OCI-M2 (cell line): Measurements from ENCODE around the gene SLC6A19.

Experiments
- DNase-seq: peaks from one replicate; lab custom pipeline; 2025; ENCODE audit not compliant: unreplicated experiment; lab: John Stamatoyannopoulos, UW

Gene SLC6A19

DNA sequence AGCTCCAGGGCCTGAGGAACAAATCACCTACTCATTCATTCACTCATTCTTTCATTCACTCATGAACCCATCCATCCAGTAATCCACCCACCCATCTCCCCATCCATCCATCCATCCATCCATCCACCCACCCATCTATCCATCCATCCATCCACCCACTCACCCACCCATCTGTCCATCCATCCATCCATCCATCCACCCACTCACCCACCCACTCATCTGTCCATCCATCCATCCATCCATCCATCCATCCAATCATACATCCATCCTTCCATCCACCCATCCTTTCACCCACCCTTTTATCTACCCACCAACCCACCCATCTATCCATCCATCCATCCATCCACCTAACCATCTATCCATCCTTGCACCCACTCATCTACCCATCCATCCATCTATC lies 35.5 kb upstream of the SLC6A19 start:
- no peak for DNase-seq

DNA sequence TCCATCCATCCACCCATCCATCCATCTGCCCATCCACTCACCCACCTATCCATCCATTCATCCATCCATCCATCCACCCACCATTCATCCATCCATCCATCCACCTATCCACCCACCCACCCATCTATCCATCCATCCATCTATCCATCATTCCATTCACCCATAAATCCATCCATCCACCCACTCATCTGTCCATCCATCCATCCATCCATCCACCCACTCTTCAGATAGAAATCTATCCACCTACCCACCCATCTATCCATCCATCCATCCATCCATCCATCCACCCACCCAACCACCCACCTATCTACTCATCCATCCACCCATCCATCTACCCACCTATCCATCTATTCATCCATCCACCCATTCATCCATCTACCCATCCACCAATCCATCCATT lies 35.0 kb upstream of the SLC6A19 start:
- DNase-seq: no peak

DNA sequence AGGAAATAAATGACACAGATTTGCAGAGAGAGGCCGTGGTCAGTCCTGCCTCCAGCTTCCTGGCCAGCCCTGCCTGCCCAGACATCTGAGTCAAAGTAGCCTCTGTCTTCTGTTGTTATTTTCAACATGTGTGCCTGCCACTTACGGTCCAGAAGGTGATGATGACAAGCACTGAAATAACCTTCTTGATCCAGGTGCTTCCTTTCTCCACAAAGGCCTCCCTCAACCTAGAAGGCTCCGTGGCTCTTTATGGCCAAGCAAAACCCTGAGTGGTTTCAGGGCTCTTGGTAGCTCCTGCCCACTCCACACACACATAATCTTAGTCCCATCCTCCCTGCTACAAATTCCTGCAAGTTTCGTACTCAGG lies 34.1 kb upstream of the SLC6A19 start:
- no peak for DNase-seq

DNA sequence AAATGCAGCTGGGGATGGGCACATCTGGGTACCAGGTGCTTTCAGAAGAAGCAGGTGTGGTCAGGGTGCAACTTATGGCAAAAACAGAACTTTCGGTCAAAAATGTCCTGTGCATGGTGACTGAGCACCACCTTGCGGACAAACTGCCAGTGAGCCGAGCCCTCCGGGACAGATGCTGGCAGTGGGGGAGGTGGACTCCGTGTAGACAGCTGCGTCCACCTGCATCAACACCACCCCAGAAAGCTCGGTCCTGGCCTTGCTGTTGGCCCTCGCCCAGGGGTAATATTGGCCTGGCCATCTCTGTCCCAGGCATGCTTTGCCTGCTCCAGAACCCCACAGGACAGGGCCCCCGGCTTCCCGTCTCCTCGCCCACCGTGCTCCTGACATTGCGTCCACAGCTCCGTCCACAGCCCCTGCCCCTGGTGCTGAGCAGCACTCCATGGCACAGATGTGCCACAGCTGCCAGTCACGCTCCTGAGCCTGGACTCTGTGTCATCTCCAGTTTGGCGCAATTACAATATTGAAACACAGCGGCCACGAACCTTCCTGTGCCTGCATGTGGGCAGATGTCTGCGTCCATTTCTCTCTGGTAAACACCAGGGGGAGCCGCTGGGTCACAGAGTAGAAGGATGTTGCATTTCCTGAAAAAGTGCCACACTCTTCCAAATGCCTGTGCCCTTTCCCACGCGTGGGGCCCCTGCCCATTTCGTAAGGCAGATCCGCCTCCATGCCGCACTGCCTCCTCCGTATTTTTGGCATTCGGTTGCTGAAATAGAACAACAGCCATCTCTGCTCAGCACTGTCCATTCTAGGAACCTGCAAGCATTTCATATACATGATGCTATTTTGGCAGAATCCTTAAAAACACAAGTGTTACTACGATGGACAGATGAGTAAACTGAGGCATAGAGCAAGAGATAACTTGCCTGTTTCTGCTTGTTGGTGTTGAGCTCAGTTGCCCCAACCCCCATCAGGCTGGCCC lies 33.4 kb upstream of the SLC6A19 start:
- no peak for DNase-seq

DNA sequence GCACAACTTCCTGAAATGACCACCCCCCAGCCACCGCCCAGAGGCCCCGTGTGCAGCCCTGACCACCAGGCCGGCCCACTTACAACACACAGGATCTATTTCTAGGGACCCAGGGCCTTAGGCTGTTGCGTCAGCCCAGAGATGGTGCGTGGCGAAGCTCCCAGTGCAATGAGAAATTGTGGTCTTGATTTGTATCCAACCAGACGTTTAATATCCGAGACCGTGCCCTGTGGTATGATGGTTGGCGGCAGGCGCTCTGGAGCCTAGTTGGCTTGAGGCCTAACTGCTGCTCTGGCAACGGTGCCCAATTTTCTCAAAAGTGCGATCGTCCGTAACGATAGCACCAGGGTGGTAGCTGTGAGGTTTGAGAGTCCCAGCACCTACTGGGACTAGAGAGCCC lies 32.6 kb upstream of the SLC6A19 start:
- no peak for DNase-seq

DNA sequence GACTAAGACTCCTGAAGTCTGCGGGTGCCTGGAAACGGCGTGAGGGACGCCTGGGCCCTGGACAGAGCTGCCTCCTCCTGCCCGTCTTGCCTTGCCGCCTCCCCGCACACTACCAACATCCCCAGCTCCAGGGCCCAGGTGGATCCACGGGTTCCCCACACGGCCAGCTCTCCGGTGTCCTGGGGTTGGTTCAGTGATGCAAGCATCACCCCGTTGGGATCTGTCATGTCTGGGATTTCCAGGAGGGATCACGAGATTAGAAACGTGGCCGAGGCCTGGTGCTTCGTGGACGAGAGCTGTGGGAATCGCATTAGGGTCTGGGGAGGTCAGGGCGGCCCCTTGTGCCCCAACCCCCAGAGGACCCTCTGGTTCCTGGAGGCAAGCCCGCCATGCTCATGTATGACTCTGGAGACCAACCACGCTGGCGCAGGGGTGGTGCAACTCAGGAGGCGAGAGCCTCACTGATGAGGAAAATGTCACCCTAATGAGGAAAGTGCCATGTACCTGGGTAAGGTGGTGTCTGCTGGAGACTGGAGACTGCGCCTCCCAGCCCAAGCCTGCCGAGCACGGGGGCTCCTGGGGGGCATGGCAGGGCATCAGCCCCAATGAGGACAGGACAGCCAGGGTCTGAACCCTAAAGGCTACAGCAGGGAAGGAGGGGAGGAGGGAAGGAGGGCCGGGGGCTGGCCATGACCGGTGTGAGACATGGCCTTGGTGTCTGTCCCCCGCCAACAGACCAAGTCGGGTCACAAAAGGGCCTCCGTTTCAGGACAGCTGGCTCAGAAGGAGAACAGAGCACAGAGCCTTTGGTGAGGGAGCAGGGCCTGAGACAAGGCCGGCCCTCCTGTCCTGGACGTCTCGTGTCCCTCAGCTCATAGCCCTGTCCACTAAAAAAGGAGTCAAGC lies 31.9 kb upstream of the SLC6A19 start:
- no peak for DNase-seq

DNA sequence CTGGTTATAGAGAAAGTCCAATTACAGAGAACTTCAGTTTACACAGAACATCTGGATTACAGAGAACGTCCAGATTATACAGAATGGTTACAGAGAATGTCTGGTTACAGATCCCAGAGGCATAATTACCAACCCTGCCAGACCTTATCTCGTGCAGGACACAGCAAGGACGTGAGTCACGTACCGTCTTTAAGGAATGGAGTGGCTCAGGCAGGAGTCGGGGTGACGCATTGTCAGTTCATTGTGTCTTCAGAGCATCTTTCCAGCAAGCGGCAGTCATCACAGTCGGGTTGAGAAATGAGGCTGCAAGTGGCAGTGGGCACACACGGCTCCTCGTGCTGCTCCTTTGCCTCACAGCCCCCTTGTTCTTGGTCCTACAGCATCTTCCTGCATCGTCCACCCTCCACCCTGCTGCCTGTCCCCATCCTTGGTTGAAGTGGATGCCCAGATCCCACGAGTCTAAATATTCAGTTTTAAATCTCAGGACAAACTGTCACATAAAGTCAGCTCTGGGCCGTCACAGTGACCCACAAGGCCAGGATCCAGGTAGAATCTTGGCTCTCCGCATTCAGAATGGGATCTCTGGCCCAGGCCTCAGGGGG lies 30.0 kb upstream of the SLC6A19 start:
- DNase-seq: no peak

DNA sequence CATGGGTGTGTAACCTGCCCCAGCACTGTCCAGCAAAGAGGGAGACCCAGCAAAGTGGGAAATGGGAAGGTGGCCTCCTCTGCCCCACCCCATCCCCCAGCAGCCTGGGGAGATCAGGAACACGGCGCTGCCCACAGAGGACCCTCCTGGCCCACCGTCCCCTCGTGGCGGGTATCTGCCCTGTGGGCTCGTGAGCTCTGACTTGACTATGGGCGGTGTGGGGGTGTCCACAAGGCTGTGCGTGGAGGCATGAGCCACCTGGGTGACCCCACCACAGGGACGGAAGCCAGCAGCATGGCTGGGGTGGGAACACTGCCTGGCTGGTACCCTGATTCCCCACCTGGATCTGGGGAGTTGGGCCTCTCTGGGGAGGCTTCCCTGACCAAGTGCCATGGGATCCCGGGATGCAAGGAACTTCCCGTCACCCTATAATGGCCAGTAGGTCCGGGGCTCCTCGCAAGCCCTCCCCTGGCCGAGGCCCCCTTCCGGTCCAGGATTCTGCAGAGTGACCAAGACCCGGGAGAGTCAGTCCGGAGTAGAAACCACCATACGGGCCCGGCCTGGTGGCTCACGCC lies 29.3 kb upstream of the SLC6A19 start:
- no peak for DNase-seq

DNA sequence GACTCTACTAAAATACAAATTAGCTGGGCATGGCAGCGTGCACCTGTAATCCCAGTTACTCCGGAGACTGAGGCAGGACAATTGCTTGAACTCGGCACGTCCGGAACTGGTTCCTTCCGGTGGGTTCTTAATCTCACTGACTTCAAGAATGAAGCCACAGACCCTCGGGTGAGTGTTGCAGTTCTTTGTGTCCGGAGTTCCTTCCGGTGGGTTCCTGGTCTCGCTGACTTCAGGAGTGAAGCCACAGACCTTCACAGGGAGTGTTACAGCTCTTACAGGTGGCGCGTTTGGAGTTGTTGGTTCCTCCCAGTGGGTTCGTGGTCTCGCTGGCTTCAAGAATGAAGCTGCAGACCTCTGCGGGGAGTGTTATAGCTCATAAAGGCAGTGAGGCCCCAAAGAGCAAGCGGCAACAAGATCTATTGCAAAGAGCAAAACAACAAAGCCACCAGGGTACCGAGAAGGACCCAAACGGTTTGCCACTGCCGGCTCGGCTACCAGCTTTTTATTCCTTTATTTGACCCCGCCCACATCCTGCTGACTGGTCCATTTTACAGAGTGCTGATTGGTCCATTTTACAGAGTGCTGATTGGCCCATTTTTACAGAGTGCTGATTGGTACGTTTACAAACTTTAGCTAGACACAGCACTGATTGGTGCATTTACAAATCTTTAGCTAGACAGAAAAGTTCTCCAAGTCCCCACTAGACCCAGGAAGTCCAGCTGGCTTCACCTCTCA lies 28.6 kb upstream of the SLC6A19 start:
- no peak for DNase-seq

DNA sequence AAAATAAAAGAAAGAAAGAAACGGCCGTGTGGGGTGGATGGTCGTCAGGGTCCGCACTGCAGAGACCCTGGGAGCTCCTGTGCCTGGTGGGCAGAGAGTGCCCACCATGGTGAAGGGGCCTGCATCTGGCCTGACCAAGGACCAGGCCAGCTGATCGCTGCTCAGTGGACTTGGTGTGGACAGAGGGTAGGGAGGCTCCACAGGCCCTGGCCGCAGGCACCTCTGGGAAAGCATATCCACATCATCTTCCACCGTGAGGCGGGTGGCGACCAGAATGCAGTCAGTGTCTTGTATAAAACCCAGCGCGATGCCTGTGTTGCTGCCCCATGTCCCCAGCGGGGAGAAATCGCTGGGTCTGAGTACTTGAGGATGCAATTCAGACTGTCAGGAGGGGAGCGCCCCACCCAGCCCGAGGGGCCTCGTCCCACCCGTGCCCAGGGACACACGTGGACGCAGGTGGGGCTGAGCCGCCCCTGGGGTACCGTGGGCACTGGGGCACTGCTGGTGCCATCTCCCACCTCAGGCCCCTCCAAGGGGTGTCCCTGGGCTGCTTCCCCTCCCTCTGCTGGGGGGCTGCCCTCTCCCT lies 27.8 kb upstream of the SLC6A19 start:
- no peak for DNase-seq

DNA sequence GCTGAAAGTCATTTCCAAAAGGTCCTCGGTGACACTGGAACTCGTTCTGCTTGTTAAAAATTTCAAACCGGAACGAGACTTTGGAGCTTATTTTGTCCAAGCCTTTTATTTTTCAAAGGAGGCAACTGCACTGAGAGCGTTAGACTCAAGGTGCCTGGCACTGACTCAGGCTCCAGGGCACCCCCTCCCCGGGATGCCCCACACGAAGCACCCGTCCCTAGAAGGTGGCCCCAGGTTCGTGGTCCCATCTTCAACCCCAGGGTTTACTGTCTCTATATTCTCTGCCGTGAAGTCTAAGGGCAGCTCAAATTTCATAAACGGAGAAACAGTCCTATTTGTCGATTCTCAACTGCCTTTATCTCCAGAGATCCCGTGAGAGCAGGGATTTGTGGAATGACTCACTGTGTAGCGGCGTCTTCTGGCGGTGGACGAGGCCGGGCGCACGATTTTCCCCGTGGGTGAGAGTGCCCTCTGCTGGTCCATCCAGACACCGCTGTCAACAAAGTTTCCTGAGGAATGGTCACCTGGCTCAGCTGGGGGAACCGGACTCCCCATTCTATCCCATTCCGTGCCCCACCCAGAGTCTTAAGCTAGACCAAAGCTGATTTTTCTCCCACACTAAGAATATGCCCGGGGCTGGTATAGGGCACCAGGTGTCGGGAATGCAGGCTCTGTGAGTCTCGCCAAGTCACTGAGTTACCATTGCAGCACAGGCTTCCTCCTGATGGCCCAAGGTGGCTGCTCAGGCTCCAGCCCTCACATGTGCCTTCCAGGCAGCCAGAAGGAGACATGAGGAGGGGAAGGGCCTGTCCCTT lies 27.1 kb upstream of the SLC6A19 start:
- no peak for DNase-seq

DNA sequence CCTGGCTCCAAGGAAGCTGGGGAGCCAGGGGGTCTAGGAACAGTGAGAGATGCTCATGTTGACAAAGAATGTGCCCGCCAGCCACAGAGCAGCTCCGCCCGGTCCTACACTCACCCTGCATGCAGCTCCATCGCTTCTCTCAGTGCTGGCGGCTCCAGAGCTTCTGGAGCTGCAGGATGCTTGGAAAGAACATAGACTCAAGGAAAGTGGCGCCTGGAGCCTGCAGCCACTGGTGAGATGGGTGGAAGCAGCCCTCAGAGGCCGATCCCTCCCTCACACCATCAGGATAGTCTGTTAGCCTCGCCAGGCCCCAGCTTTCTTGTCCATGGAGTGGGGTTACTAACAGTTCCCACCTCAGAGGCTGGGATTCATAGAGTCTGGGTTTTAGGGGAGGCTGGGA lies 26.4 kb upstream of the SLC6A19 start:
- no peak for DNase-seq

DNA sequence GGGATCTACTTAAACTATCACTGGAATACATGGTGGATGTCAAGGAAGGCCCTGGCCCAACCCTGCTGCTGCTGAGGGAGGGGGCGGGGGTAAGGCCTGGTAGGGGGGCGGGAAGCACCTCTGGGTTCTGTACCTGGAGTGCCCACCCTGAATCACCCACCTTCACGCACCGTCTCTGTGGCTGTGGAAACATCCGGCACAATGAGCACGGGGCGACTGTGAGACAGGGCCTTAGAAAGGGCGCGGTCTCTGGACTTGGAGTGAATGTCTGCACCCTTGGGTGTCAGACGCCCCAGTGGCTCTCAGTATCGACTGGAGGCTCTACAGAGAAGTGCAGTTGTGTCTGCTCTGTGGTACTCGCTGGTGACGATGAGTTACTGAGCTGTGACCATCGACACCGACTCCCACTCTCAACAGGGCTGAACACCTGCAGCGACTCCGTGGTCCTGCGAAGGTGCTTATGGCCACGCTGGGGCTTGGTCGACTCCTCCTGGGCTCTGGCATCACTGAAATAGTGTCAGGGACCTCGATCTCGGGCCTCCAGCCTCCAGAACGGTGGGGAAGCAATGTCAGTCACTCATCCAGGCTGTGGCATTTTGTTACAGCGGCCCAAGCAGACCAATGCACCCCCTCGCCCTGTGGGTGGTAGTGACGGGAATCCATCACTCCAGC lies 25.5 kb upstream of the SLC6A19 start:
- DNase-seq: no peak

DNA sequence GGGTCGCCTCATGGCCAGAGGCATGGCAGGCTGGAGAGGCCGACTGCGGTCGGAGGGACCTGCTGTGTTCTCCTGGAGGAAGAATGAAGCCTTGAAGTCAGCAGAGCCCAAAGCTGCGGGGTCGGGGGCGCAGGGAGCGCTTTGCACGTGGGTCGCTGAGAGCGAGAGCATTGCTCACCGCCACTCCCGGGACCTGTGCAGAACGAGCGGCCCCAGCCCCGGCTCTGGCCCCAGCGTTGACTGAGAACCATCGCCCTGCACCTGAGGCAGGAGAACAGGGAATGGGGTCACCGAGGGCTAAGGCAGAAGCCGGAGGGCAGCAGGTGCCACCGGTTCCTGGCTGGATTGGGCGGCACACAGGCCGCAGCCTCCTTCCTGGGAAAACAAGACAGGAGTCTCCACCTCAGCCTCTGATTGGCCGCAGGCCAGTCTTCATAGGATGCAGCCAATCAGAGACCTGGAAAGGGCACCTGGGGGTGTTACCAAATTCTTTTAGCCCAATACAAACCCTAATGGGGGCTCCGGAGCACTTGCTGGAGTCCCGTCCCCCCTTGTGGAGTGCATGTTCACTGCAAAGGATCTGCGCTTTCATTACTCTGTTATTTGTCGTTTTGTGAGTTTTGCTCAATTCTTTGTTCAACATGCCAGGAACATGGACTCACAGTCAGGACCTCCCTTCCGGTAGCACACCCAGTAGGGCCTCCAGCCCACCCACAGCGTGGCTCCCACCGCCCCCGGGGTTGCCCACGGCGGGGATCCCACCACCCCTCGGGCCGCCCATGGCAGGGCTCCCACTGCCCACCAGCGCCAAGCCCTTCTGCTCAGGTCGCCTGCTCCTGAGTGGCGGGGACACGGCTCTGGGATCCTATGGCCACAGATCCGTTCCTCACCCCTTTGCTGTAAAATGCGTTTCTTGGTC lies 24.7 kb upstream of the SLC6A19 start:
- no peak for DNase-seq

DNA sequence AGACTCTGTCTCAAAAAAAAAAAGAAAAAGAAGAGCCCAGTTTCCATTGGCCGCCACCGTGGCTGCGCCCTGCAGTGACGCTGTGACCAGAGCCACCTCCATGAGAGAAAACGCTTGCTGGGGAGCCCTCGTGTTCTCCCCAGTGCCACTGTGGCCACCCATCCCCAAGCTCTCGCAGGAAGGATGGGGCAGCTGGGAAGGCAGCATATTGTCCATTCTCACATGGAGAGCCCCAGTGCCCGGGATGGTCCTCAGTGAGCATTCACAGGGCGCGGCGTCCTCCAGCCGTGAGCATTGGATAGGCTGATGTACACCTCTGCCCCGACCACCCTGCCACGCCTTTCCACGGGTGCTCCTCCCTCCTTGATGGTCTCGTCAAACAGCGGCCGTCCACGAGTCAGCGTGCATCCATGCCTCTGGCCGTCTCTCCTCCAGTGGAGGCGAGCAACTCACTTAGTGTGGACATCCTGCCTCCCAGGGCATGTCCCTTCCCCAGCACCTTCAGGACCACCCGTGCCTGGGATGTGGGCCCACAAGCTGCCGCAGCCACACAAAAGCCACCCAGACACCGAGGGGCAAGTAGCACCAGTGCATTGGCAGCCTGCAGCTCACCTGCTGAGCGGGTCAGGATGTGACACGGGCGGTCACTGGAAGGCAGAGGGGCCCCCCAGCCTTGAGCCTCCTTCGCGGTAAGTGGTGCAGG lies 23.4 kb upstream of the SLC6A19 start:
- DNase-seq: no peak

DNA sequence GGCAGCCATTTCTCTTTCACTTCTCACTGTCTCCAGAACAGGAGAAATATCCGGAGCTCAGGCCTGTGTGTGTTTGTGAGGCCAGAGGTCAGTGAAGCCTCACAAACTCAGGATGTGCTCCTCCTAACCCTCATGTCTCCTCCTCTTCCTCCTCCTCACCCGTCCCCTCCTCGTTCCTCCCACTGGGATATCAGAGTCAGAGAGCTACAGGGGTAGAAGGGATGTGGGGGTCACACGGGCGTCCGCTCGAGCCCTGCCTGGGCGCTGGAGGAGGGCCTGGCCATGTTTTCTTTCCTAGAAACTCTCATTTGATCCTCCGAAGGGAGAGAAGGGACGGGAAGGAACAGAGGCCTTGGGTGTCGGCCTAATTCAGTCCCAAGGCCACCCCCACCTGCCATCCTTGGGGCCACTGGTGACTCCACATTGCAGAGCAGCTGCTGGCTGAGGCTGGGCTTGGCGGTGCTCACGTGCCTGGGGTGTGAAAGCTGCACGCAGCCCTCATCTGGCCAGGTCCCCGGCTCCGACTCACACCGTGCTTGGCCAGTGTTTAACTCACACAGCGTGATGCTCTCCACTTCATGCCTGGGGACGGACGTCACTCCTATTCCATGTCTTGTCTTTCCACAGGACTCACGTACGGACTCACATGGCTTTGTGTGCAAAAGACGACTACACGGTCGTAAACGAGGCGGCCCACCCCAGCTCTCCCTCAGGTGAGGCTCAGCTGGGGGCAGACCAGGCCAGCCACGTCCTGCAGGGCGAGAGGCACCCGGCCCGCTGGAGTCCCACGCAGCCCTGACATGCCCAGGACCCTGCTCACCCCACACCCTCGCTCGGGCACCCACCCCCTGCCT lies 22.6 kb upstream of the SLC6A19 start:
- no peak for DNase-seq
